Common myeloid progenitor, CD34-positive (primary cell): ENCODE data around the gene GPR39.

Experiments
- CTCF ChIA-PET: fragments of 350-600 bp; sonication (Branson Sonifier 250); formaldehyde crosslinking; loops from one replicate; lab custom pipeline; 2021; ENCODE audit warnings: antibody characterized with exemption; lab: Charles Lee
- POLR2A ChIA-PET: fragments of 350-600 bp; sonication (Branson Sonifier 250); formaldehyde crosslinking; loops from one replicate; lab custom pipeline; 2021; ENCODE audit warnings: antibody characterized with exemption; lab: Charles Lee
- DNase-seq, 3 donors: peaks; one replicate each; pipeline versions ENCODE4 v3.0.0 to v3.0.0-alpha.2; 2013
- H3K27ac ChIP-seq, 2 experiments: 1 replicate in 1 of 2; 2 replicates in 1 of 2; pipeline ENCODE4 v1.7.0; 2013; ENCODE audit warnings: inconsistent platforms in 2 of 2, low read length in 2 of 2, mild to moderate bottlenecking in 2 of 2, low read depth in 1 of 2, moderate library complexity in 1 of 2; ENCODE audit not compliant: severe bottlenecking in 2 of 2, insufficient read depth in 1 of 2, poor library complexity in 1 of 2
- H3K27me3 ChIP-seq, 5 experiments: replicated peaks in 2 of 5; 1 replicate in 3 of 5; 2 replicates in 2 of 5; pipeline versions ENCODE4 v1.6.1 to v1.7.0; 2013; ENCODE audit warnings: low read length in 4 of 5, mild to moderate bottlenecking in 2 of 5, moderate library complexity in 2 of 5, inconsistent platforms in 1 of 5; ENCODE audit not compliant: insufficient read depth in 5 of 5, control insufficient read depth in 4 of 5
- H3K36me3 ChIP-seq, 4 experiments: 1 replicate in 2 of 4; 2 replicates in 2 of 4; pipeline versions ENCODE4 v1.6.1 to v1.7.0; 2013; ENCODE audit warnings: low read length in 3 of 4, control low read depth in 1 of 4, mild to moderate bottlenecking in 1 of 4; ENCODE audit not compliant: control insufficient read depth in 4 of 4, insufficient read depth in 4 of 4
- H3K4me1 ChIP-seq, 4 experiments: 1 replicate in 3 of 4; 2 replicates in 1 of 4; pipeline versions ENCODE4 v1.6.1 to v1.7.1; 2013; ENCODE audit warnings: low read length in 3 of 4, mild to moderate bottlenecking in 3 of 4, control low read depth in 1 of 4, inconsistent platforms in 1 of 4, moderate library complexity in 1 of 4; ENCODE audit not compliant: control insufficient read depth in 4 of 4, insufficient read depth in 4 of 4; ENCODE audit errors: control extremely low read depth in 1 of 4
- H3K4me3 ChIP-seq, 7 experiments: 1 replicate in 4 of 7; 2 replicates in 3 of 7; pipeline versions ENCODE4 v1.5.1 to v1.7.0; 2013; ENCODE audit warnings: mild to moderate bottlenecking in 7 of 7, low read length in 6 of 7, moderate library complexity in 6 of 7, inconsistent platforms in 2 of 7, low read depth in 2 of 7, control low read depth in 1 of 7; ENCODE audit not compliant: insufficient read depth in 4 of 7, control insufficient read depth in 1 of 7; ENCODE audit errors: extremely low read depth in 1 of 7
- H3K9me3 ChIP-seq, 5 experiments: 1 replicate in 4 of 5; 2 replicates in 1 of 5; pipeline versions ENCODE4 v1.6.1 to v1.7.1; 2013; ENCODE audit warnings: low read length in 4 of 5, mild to moderate bottlenecking in 2 of 5, inconsistent platforms in 1 of 5, low read depth in 1 of 5, moderate library complexity in 1 of 5; ENCODE audit not compliant: control insufficient read depth in 4 of 5, insufficient read depth in 2 of 5; ENCODE audit errors: control extremely low read depth in 1 of 5
- WGBS: methylation state at CpG from one replicate; pipeline ENCODE4 v1.1.5; 2013; ENCODE audit not compliant: insufficient coverage; 5-methylcytosine and 5-hydroxymethylcytosine counted together

GPR39 gene

GRCh38 chr2:132670496-132671150 is 254.0 kb downstream of the GPR39 start:
- peaks cover 0 to 23% (median 9%) of the 10 kb centered on the region in 4 experiments for H3K4me1 ChIP-seq
- ChIA-PET POLR2A (no interaction called here), CTCF (no interaction called here)
- peak in 2 of 3 donors; percentile 25 to 30 for DNase-seq
- no peak overlapping the region for H3K27ac ChIP-seq
- WGBS: 0% methylated on average over 21 of the region's 44 CpGs
- peak overlapping the region in 5 of 7 experiments; percentile 4 to 66 (median 54) for H3K4me3 ChIP-seq
- no peaks in the 10 kb centered on the region for H3K36me3 ChIP-seq
- peaks cover 5 to 91% (median 23%) of the 10 kb centered on the region in 5 experiments for H3K27me3 ChIP-seq
- H3K9me3 ChIP-seq: no peaks in the 10 kb centered on the region

GRCh38 chr2:132671151-132671835 is 254.7 kb downstream of the GPR39 start:
- 17% methylated on average over 21 of the region's 23 CpGs for WGBS
- H3K36me3 ChIP-seq: no peaks in the 10 kb centered on the region
- H3K27me3 ChIP-seq: peaks cover 6 to 87% (median 26%) of the 10 kb centered on the region in 5 experiments
- CTCF ChIA-PET: no interaction called here
- H3K27ac ChIP-seq: no peak overlapping the region
- H3K9me3 ChIP-seq: no peaks in the 10 kb centered on the region
- H3K4me1 ChIP-seq: peaks cover 0 to 23% (median 9%) of the 10 kb centered on the region in 4 experiments
- POLR2A ChIA-PET: no interaction called here
- DNase-seq: no peak
- H3K4me3 ChIP-seq: peak overlapping the region in 2 of 7 experiments; percentile 54 to 66

- Histone ChIP-seq H3K27ac (no peak overlapping the region), H3K36me3 (no peaks in the 10 kb centered on the region), H3K4me1 (no peaks in the 10 kb centered on the region), H3K9me3 (no peaks in the 10 kb centered on the region), H3K27me3 (peaks cover 1 to 50% (median 15%) of the 10 kb centered on the region in 5 experiments), H3K4me3 (no peak overlapping the region)
- no peak for DNase-seq
- WGBS: no CpG with 5 or more reads among the region's 2 CpGs
- ChIA-PET POLR2A (no interaction called here), CTCF (no interaction called here)
These were observed 260.4 kb downstream of the GPR39 start for GRCh38 chr2:132676999-132677398.

- Histone ChIP-seq H3K4me3 (no peak overlapping the region), H3K27me3 (peaks cover 1 to 43% (median 14%) of the 10 kb centered on the region in 5 experiments), H3K36me3 (no peaks in the 10 kb centered on the region), H3K27ac (no peak overlapping the region), H3K4me1 (no peaks in the 10 kb centered on the region), H3K9me3 (no peaks in the 10 kb centered on the region)
- ChIA-PET CTCF (no interaction called here), POLR2A (no interaction called here)
- no peak for DNase-seq
- 94% methylated on average over 3 of the region's 5 CpGs for WGBS
These were observed 261.1 kb downstream of the GPR39 start for GRCh38 chr2:132677661-132678060.

- no peaks in the 10 kb centered on the region for H3K4me1 ChIP-seq
- H3K9me3 ChIP-seq: no peaks in the 10 kb centered on the region
- peaks cover 1 to 36% (median 14%) of the 10 kb centered on the region in 5 experiments for H3K27me3 ChIP-seq
- no peak overlapping the region for H3K4me3 ChIP-seq
- no peaks in the 10 kb centered on the region for H3K36me3 ChIP-seq
- ChIA-PET POLR2A (no interaction called here), CTCF (no interaction called here)
- DNase-seq: no peak
- no peak overlapping the region for H3K27ac ChIP-seq
- 100% methylated on average over 1 of the region's 2 CpGs for WGBS
These were observed 261.9 kb downstream of the GPR39 start for GRCh38 chr2:132678483-132678882.

- no peaks in the 10 kb centered on the region for H3K4me1 ChIP-seq
- CTCF ChIA-PET: no interaction called here
- 100% methylated on average over 2 of the region's 3 CpGs for WGBS
- no peaks in the 10 kb centered on the region for H3K9me3 ChIP-seq
- H3K4me3 ChIP-seq: no peak overlapping the region
- no peaks in the 10 kb centered on the region for H3K36me3 ChIP-seq
- POLR2A ChIA-PET: no interaction called here
- no peak overlapping the region for H3K27ac ChIP-seq
- no peak for DNase-seq
- H3K27me3 ChIP-seq: peaks cover 0 to 31% (median 12%) of the 10 kb centered on the region in 5 experiments
These were observed 263.9 kb downstream of the GPR39 start for GRCh38 chr2:132680544-132680943.

GRCh38 chr2:132681766-132682165 is 265.2 kb downstream of the GPR39 start:
- ChIA-PET CTCF (interaction anchor here (1.1 kb wide), 1 partner anchor 15 kb away, joined by 3 read pairs; no protein-coding TSS in a partner anchor), POLR2A (no interaction called here)
- peaks cover 0 to 27% (median 9%) of the 10 kb centered on the region in 5 experiments for H3K27me3 ChIP-seq
- no peak overlapping the region for H3K27ac ChIP-seq
- no peaks in the 10 kb centered on the region for H3K9me3 ChIP-seq
- H3K36me3 ChIP-seq: no peaks in the 10 kb centered on the region
- no peaks in the 10 kb centered on the region for H3K4me1 ChIP-seq
- H3K4me3 ChIP-seq: no peak overlapping the region
- DNase-seq: no peak
- 88% methylated on average over 1 of the region's 1 CpG for WGBS
